ENCODE results near the gene RNF223.

The RNF223 gene

DNA sequence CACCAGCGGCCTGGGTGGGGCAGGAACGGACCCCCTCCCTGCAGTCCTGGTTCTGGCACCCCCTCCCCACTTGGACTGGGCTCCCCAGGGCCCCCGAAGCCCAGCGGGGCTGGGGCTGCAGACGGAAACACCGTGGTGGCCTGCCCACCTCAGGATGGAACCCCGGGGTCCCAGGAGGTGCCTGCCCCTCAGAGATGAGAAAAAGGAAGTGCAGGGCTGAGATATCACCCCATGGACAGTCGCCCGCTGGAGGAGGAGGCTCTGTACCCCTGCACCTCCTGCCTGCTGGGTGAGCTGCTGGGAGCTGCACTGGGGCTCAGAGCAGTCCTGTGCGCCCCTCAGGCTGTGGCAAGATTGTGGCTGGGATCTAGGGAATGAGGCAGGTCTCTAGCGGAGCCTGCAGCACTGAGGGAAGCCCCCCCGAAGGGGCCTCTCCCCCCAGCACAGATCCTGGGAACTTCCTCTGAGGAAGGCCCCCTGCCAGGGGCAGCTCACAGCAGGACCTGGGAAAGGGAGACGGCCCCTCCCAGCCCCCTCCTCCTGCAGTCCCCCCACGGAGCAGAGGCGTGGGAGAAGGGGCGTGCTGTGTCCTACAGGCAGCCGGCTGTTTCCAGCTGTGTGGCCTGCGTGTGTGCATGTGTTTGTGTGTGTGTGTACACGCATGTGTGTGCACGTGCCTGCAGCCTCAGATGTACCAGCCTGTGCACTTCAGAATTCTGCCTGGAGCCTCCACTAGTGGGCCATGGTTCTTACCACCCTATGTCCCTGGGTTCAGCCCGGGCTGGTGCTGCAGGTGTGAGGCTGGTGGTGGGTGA lies 47.3 kb downstream of the RNF223 start:
- DNase-seq (ENCODE audit: low read depth), result no peak

GRCh38 chr1:1025730-1026129 lies 48.4 kb downstream of the RNF223 start:
- DNase-seq (ENCODE audit: low read depth), result no peak

DNA sequence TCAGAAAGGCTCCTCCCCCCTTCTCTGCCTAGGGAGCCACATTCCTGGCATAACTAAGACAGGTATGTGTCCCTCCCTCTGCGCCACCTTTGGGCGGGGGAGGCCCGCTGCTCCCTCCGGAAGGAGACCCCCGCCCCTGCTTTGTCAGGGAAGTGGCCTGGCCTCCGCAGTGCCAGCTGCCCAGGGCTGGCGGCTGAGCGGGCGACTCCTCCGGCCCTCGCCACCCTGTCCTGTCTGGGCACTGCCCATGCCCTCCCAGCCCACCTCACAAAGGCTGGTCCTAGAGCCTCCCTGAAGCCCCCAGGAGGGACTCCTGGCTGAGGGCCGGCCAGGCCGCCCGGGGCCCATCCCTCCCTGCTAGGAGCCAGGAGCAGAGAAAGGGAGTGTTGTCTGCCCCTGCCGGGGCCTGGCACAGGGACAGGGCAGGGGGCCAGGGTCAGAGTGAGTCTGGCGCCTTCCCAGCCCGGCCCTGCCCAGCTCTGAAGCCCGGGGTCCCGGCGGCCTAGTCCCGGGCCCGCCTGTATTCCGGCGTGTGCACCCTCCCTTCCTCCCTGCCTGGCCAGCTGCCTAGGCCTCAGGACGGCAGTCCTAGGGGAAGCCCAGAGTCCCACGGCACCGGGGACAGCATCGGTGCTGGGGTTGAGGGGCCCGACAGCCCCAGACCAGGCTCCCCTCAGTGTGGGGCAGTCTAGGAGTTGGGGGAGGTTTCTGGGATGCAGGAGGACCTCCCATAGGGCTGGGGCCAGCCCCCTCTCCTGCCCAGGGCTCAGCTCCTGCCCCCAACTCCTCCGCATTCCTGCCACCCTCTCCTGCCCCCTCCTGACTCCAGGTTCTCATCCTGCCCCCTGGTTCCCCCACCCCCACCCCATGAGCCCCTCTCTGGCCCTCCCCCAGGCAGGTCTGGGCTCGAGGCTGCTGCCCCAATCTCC lies 49.1 kb downstream of the RNF223 start:
- DNase-seq (ENCODE audit: low read depth), result peak; percentile 42

GRCh38 chr1:1024149-1024770 lies 49.8 kb downstream of the RNF223 start:
- no peak for DNase-seq (ENCODE audit: low read depth)

GRCh38 chr1:1023700-1024099 lies 50.4 kb downstream of the RNF223 start:
- DNase-seq (ENCODE audit: low read depth), result no peak

DNA sequence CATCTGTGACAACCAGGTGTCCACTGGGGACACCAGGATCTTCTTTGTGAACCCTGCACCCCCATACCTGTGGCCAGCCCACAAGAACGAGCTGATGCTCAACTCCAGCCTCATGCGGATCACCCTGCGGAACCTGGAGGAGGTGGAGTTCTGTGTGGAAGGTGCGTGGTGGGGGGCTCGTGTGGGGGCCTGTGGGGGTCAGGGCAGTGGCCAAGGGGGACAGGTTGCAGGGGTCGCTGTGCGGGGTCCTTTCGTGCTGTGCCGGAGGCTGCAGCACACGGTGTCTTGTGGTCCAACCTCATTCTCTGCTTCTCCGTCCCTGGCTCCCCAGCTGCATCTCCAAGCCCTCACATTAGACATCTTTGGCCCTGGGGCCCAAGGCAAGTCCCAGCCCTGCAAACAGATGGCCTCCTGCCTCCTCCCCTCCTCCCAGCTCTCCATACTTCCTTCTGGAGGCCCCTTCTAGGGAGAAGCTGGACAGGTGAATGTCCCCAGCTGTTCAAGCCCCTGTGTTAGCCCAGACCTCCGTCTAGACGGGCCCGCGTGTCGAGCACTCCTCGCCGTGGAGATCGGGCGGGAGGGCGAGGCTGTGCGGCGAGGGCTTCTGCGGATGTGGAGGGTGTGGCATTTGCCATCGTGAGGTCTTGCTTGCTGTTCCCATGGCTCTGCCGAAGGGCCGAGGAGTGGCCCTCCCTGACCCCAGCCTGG lies 51.6 kb downstream of the RNF223 start:
- no peak for DNase-seq (ENCODE audit: low read depth)

- no peak for DNase-seq (ENCODE audit: low read depth)
Measured at GRCh38 chr1:1021920-1022259, 52.2 kb downstream of the RNF223 start.

DNA sequence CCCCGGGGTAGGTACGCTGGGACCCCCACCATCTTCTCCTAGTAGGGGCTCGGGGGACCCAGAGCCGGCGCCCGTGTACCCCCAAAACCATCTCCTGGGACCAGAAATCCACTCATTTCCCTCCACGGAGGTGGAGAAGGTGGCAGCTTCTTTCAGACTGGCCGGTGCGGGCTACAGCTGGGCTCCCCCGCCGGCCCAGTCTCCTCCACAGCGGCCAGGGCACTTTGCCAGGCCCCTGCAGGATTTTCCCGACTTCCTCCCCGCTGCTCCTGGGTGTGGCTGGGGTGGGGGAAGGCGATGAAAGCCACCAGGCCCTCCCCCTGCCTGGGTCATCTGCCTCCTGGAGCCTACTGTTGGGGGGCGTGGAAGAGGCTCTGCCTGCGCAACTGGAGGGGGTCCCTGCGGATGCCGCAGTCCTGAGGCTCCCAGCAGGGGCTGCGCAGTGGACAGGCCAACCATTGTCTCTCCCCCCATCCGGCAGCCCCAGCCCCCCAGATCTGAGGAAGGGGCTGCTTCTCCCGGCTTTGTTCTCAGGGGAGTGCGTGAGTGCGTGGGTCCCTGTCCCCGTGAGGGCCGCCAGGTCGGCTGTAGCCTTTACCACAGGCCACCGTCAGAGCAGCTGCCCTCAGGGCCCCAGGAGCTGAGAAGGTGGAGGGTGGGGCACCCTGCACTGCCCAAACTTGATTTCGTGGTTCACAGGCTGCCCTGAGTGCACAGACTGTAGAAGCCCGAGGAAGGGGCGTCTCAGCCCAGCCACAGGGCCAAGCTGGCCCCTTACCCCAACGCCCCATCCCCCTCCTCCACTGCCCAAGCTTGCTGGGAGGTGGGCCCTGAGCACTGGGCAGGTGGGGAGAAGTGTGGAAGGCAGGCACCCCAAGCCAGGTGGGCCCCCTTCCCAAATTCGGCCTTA lies 52.8 kb downstream of the RNF223 start:
- DNase-seq (ENCODE audit: low read depth), result peak; percentile 87

Data from EH (cell line).